ENCODE measurements around the gene CNTNAP4.

CNTNAP4 gene

DNA sequence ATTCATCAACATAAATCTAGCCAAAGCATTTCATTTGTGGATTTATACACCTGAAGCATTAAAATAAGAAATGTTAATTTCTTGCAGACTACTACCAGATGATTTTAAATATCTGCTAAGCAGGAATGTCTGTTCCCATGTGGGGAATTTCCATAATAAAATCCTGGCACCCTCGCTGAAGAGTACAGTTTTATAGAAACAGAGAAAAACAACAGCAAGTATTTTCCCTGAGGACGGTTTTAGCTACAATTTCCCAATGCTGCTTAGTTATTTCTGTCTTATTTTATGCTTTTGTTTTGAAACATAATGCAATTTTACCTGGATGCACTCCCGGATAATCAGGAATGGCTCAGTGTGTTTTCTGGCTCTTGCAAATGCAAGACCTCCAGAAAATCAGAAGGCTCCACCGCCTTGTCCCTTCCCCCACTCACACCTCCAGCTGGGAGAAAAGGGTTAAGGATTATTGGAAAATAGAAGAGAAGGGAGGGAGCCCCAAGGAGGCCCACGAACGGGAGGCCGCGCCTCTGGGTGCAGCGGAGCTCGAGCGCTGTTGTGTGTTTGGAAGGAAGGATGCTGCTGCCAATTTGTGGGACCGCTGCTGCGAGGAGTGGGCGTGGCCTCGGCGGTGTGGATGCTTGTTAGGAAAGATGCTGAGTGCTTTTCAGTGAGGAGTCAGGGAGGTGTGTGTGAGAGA, at the start of gene CNTNAP4:
CNTNAP4 (plus strand) TSS at position 657 of the 694 bp plus-strand sequence. CDS start 262 bp downstream, outside the sequence.
- no peak for DNase-seq (ENCODE audit: low read depth)

DNA sequence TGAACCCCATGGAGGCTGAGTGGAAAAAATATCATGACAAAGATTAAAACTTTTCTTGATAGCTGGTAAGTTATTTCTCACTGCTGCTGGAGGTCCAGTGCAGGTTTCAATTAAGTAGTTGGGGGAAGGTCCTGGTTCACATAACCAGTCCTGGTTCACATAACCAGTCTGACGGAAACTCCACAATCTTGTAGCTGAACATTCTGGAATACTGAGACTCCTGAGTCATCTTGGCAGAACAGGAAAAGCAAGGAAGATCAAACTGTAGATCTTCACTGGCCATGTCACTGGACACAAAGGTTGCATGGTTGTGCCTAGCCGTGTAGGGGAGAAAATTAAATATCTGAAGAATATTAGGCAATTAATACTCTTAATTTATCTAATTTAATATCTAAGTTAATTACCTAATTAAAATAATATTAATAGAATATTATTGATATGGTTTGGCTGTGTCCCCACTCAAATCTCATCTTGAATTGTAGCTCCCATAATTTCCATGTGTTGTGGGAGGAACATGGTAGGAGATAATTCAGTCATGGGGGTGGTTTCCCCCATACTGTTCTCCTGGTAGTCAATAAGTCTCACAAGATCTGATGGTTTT, 48.6 kb upstream of the CNTNAP4 start:
- DNase-seq (ENCODE audit: low read depth), result no peak

DNA sequence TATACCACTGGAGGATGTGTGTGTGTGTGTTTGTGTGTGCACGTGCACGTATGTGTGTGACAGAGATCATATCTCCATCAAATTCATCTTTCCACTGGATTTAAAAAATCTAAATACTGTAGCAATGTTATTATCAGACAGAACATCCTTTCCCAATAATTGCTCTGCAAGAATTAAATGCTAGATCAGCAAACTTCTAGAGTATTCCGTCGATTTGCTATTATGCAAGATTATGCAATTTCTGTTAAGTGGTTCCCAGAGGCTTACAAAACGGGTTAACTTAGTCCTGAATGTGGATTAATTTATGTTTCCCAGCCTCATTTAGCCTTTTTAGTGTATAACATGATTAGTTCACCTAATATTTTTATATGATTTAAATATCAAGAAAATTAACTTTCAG, 44.5 kb upstream of the CNTNAP4 start:
- no peak for DNase-seq (ENCODE audit: low read depth)

DNA sequence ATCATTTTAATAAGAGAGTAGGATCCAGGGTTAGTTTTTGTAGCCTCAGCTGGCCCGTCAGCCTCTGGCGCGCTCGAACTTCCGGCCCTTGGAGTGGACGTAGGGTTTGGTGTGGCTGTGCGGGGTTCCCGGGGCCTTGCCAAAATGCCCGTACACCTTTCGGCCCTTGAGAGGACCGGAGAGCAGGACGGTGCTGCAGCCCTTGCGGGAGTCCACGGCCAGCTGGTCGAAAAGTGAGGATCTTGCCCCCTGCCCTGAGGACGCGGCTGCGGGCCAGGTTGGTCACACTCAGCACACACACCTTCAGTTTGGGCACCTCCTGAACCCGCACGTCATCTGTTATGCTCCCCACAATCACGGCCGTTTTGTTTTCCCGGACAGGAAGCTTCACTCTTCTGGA, 42.2 kb upstream of the CNTNAP4 start:
- no peak for DNase-seq (ENCODE audit: low read depth)

DNA sequence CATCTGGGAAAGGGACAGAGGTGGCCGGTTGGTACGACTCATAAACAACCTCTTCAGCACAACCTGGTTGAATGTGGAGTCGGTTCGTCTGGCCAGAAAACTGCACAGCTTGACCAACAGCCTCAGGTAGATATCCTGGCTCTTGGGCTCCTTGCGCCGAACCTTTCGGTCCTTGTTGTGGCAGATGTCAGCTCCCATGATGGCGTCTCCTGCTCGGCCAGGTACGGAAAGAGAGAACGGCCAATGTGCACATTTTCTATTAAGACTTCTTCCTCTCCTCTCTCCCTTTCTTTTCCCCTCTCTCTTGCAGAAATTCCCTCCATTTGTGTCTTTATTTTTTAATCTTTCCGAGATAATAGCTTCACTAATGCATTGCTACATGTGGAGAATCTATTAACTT, 41.8 kb upstream of the CNTNAP4 start:
- no peak for DNase-seq (ENCODE audit: low read depth)

DNA sequence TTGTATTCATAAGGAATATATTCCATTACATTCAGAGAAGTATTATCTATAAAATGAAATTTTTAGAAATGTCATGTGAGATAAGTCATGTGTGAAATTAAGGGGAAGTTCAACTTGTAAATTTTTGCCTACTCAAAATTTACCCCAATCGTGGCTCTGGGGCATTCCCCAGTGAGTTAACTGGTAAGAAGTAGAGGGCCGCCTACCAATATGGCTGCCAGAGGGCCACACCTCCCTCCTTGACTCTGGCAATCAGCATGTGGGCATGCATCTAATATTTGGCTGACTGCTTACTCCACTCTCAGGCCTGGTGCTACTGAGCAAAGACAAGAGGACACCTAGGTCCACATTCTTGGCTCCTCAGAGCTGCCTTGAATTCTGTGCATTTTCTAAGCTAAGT, 39.7 kb upstream of the CNTNAP4 start:
- DNase-seq (ENCODE audit: low read depth), result no peak

DNA sequence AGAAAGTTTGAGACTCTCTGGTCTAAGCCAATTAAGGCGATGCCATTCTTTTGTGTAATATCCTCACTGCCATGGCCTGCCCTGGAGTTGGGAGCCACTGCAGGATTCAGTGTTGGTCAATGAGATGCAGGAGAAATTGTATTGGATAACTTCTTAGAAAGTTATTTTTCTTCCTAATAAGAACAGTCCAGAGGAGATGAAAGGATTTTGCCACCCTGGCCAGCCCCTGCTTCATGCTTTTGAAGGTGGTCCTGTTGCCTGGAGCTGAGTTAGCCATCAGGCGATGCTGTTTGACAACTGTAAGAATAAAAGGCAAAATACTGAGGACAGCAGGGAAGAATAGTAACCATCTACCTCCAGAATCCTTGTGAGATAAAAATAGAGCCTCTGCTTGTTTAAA, 35.4 kb upstream of the CNTNAP4 start:
- DNase-seq (ENCODE audit: low read depth), result no peak

DNA sequence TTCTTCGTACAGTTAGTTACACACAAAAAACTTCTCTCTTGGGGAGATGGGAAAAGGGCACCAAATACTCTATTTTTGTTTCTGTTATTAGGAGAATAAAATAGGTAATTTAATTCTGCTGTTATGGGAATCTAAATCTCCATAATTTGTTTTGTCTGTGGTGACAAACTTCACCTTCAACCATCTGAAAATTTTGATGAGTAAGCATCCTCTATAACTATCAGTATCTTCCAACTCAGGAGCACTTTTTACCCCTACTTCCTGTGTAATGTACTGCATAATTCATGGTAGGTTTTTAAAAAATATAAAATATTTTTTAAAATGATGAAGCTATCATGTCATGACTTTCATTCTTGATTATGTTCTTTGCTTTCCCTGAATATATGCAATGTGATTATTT, 33.6 kb upstream of the CNTNAP4 start:
- DNase-seq (ENCODE audit: low read depth), result no peak

DNA sequence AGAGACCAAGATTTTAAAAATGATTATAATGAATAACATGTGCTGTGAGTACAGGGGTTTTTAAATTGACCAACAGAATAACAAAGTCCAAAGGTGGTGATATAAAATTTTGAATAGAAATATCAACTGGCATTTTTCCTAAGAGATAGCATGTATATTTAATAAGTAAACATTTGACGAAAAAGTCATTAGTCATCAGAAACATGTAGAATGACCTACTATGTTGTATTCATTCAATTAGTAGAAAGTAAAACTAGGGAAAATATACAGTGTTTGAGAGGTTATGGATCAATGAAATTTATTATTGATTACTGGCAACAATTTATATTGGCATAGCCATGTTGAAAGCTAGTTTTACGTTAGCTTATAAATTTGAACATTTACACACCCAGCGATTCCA, 30.6 kb upstream of the CNTNAP4 start:
- DNase-seq (ENCODE audit: low read depth), result no peak

DNA sequence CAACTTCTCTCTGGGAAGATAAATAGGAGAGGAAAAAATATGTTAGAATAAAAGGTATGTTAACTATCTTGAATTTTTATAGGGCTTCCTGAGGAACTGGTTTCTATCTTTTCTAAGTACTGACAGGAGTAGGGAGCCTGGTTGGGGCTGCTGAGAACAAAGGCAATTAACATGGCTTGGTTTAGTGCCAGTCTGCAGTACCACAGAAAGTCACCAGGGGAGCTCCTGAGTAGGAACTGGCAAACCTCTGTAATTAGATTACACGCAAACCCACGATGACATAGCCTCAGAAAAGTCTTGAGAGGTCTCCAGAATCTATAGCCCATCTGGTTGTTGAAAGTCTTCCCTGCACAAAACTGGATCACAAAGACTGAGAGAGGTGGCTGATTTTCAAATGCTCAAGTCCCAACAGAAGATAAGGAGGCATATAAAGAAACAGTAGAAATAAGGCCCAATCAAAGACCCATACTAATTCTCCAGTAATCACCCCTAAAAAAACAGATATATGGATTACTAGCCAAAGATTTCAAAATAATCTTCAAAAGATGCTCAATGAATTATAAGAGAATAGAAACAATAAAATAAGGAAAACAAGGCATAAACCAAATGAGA, 11.7 kb upstream of the CNTNAP4 start:
- no peak for DNase-seq (ENCODE audit: low read depth)

DNA sequence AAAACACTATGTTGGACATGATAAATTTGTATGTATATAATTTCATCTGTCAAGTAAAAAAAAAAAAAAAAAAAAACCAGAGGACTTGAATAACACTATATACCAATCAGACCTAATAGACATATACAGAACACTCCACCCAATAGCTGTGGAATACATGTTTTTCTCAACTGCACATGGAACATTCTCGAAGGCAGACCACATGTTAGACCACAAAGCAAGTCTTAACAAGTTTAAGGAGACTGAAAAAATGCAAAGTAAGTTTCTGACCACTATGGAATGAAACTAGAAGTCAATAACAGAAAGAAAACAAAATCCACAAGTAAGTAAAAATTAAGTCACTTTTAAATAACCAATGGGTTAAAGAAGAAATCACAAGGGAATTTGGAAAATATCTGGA, 8.4 kb upstream of the CNTNAP4 start:
- no peak for DNase-seq (ENCODE audit: low read depth)

DNA sequence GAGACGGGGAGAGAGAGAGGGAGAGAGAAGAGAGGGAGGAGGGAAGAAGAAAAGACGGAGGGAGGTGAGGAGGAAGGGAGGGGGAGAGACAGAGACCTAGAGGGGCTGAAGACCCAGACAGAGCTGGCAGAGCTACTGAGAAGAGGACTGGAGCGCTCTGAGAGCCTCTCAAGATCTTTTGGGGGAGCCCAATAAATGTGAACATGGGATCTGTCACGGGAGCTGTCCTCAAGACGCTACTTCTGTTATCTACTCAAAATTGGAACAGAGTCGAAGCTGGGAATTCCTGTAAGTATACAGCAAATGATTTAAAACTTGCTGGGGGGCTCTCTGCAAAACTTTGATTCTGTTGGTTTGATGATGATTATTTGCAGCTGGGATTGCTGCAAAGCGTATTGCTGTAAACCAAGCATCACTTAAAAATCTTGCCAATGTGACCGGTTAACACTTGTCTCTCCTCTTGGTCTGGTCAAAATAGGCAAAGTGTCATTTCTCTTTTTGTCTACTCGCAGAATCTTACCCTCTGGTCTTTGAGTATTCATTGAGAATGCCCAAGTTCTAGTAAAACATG, 344 bp downstream of the CNTNAP4 start:
- no peak for DNase-seq (ENCODE audit: low read depth)

DNA sequence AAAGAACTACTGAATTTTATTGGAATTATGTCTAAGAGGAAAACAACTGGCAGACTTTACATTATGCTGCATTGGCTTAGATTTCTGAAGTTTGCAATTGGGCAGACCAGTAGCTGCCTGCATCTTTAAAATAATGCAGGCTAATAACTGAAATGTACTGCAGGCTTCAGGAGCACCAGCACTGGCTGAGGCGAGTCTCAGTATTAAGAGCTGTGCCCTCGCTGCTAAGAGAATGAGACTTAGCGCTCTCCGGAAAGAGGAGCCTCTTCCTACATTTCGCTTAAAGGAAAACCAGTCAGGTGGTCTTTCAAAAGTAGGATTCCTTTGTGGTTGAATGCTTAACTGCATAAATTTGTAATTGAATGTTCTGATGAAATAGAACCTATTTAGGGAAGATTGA, 885 bp downstream of the CNTNAP4 start:
- DNase-seq (ENCODE audit: low read depth), result no peak

DNA sequence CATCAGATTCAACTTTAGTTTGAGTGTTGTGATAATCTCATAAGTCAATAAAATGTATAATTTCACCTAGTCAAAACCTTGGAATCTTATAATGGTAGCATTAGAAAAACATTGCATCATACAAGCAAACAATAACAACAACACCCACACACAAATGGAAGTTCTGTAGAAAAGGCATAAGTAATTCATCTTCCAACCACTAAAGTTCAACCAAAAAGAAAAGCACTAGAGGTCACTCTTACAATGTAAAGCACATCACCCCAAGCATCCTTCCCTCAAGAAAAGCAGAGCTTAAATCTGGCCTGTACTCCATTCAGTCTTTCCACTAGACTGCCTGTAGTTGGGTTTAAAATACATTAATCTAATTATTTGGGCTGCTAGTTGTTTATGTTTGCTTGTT, 1.8 kb downstream of the CNTNAP4 start:
- DNase-seq (ENCODE audit: low read depth), result no peak

DNA sequence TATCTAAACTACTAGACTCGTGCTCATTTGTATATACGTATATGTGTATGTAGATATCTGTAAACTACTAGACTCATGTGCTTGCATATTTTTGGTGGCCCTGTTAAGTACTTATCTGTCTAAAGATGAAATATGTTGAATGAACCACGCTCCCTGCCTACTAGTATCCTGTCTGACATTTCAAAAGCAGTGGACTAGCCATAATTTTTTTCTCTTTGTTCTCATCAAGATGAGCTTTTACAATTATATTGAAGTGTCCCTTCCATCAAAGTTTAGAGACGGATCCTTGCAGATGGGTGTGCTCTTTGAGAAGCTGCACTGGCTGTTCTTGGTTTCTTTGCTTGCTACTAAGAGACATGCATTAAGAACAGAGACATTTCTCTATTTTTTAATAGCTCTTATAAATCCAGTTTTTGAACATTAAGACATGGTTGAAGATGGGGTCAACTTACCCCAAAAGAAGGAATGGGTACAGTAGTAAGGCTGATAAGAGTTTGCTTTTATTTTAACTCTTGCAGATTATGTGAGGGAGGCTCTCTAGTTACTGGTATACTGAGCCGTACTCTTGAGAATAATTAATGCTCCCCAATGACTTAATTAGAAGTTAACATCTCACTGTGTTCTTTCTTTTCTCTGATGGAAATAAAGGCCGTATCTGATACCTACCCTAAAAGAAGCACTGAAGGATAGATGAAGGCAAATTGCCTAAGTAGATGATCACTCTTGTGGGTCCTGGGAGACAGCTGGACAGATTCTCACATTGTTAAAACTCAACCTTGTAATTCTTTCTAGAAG, 3.4 kb downstream of the CNTNAP4 start:
- DNase-seq (ENCODE audit: low read depth), result no peak

DNA sequence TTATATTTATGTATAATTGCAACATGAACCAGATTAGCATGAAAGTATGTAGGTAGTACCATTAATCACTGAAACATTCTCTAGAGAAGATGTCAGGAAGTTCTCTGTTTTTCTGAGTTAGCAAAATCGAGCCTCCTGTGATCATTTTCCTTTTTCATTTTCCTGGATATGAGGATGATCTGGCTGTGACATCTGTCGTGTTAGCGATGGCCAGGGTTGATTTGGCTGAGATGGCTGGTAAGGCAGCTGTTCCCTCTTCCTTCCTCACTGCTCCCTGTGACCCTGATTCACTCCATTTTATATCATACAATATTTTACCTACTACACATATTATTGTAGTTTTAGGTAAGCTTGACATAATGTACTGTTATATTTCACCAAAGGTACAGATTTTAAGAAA, 10.3 kb downstream of the CNTNAP4 start:
- no peak for DNase-seq (ENCODE audit: low read depth)

DNA sequence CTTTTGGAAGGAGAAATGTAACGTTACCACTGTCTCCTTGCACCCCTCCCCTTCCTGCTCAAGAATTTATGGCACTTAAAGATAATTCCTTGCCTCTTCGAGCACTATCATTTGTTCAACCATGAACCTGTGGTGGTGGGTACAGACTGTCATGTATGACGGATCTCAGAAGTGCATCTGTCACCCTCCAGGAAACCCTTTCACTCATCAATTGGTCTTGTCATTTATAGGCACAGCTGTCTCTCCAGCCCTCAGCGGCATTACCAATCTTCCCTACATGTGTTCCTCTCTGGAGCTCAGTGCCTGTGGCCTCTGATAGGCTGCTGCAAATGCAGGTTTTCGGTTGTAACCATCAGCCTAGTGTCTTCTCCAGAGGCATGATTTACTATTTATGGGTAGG, 15.0 kb downstream of the CNTNAP4 start:
- DNase-seq (ENCODE audit: low read depth), result no peak

DNA sequence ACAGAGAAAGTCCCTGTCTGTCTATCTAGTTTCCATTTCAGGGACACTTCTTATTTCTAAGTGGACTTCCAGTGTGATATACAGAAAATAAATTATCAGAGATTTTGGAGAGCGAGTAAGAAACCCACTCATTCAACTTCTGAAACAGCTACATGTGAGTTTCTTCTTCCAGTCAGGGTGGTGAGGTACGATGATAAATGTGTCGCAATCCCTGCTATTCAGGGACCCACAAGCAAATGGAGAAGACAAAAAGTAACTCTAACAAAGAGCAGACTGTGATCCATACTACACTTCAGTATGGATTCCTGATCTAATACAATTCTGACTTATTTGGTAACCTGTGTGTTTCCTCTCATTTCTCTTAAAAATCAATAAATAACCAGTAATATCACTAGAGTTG, 16.8 kb downstream of the CNTNAP4 start:
- DNase-seq (ENCODE audit: low read depth), result no peak

DNA sequence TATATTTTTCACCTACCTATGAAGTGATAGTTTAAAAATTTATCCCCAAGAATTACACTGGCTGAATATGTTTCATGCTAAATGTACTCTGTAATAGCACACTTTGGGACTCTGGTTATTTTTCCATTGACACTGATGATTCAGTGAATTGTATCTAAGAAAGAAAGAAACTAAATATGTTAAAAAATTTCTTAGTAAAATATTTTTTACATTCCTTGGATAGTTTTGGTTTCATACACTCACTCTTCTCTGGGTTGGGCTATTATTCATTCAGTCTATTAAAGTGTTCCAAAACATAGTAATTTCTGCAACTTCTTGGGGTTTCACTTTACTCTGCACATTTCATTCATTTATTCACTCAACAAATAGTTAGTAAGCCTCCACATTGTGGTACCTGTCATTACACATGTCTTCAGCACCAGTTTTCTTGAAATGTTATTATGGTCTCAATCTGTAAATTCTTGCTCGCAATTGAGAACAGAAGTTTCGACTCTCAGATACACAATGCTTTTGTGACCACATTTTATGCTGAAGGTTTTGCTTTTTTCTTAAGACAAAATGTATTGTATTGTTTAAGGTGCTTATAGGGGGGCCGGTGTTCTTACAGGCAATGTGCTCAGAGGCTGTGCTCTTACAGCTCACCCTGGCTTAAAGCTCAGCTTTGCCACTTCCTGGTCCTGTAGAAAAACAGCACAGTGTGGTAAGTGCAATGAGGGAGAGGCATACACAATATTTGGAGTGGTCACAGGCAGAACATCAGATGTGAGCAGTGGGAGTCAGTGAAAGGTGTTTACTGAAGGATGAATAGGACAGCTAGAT, 17.4 kb downstream of the CNTNAP4 start:
- DNase-seq (ENCODE audit: low read depth), result no peak

DNA sequence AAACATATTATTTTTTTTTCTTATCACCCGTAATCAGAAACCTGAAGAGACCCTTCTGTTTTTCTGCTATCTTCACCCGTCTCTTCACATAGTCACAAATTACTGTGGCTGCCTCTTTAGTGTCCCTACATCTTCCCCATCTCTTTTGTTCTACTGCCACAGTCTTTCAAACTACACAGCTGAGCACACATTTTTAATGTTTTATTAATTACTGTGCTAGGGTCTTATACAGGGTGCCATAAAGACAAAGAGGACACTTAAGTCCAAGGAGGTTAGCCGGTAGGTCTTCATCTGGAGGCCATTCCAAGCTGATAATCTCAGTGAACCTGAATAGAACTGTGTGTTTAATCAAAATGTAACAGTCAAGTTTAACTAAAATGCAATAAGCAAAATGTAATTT, 20.7 kb downstream of the CNTNAP4 start:
- no peak for DNase-seq (ENCODE audit: low read depth)

DNA sequence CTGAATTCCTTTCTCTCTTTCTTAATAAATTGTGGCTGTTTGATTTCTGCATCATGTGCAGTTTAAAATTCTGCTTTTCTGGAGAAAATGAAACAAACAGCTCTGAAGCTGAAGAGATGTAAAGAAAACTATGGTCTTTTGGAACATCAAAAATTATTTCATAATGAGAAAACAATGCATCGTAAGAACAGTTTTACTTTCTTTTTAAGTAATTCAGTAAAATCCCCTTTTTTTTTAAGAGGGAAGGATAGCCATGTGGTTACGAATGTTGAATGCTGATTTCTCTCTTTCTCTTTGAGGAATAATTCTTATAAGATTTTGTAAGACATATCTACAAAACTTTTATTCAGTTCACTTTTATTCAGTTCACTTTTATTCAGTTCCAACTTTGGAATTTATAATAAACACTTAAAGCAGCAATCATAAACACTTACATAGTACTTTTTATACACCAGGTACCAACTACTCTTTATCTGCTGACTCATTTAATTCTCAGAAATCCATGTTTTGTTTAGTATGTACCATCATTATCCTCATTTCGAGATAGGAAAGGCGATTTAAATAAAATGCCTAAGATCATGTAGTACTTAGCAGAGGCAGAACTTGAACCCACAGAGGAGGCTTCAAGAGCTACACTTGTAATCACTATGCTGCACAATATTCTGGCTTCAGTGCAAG, 26.6 kb downstream of the CNTNAP4 start:
- DNase-seq (ENCODE audit: low read depth), result no peak

Measured in stimulated activated CD8-positive, alpha-beta memory T cell treated with anti-CD3 and anti-CD28 coated beads, Interleukin-12 subunit alpha, Interleukin-12 subunit beta, amount 100 ng/mL, for 1 hour (primary cell).